Transverse colon (tissue), 4 donors: ENCODE data around the gene TUBA3E.
"Not testable (repeated sequence)": the region's sequence is repeated elsewhere in the genome, so short reads cannot be mapped to it uniquely, and the experiment has no call there.

Source experiments
- POLR2A ChIP-seq: fragments of 450-650 bp; IDR thresholded peaks from one replicate; pipeline ENCODE4 v1.6.1; 2016; ENCODE audit warnings: antibody characterized with exemption, mild to moderate bottlenecking, moderate library complexity
- POLR2AphosphoS5 ChIP-seq, 3 donors: sonication (generic); formaldehyde crosslinking; IDR thresholded peaks; one replicate each; pipeline ENCODE4 v1.6.1; 2016; ENCODE audit warnings: antibody characterized with exemption in 3 of 3
- TF ChIP-seq, protein P1 (sequence below), 5 experiments: fragments of 200-600 bp in 3 of 5; fragments of 450-650 bp in 2 of 5; sonication (generic) in 3 of 5; IDR thresholded peaks; 1 replicate in 2 of 5; 2 replicates in 3 of 5; pipeline ENCODE4 v1.5.1; 2016 to 2017; ENCODE audit warnings: antibody characterized with exemption in 5 of 5, inconsistent platforms in 3 of 5, mild to moderate bottlenecking in 2 of 5, moderate library complexity in 1 of 5

DNA sequence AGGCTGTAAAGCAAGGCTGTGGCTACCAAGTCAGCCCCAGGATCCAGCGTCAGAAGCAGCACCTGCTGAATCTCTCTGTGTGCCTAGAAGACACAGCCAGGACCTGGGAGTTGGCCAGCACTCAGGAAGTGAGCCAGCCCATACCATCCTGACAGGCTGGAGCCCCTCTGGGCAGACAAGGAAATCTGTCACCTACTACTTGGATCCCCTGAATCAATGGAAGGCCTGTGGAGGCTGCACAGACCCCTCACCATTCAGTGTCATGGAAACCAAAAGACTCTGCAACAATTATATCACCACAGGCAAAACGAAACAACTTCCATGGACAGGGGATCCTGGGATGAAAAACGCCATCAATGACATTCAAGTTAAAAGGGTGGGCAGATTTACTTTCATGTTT, 31.6 kb downstream of the TUBA3E start:
- TF ChIP-seq, protein P1, sequence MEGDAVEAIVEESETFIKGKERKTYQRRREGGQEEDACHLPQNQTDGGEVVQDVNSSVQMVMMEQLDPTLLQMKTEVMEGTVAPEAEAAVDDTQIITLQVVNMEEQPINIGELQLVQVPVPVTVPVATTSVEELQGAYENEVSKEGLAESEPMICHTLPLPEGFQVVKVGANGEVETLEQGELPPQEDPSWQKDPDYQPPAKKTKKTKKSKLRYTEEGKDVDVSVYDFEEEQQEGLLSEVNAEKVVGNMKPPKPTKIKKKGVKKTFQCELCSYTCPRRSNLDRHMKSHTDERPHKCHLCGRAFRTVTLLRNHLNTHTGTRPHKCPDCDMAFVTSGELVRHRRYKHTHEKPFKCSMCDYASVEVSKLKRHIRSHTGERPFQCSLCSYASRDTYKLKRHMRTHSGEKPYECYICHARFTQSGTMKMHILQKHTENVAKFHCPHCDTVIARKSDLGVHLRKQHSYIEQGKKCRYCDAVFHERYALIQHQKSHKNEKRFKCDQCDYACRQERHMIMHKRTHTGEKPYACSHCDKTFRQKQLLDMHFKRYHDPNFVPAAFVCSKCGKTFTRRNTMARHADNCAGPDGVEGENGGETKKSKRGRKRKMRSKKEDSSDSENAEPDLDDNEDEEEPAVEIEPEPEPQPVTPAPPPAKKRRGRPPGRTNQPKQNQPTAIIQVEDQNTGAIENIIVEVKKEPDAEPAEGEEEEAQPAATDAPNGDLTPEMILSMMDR (IDR thresholded peaks at IDR 0.05) = not testable (repeated sequence)
- TF ChIP-seq POLR2A; POLR2AphosphoS5 (IDR thresholded peaks at IDR 0.05): not testable (repeated sequence)
